ENCODE measurements around the gene MAP3K21.

DNA sequence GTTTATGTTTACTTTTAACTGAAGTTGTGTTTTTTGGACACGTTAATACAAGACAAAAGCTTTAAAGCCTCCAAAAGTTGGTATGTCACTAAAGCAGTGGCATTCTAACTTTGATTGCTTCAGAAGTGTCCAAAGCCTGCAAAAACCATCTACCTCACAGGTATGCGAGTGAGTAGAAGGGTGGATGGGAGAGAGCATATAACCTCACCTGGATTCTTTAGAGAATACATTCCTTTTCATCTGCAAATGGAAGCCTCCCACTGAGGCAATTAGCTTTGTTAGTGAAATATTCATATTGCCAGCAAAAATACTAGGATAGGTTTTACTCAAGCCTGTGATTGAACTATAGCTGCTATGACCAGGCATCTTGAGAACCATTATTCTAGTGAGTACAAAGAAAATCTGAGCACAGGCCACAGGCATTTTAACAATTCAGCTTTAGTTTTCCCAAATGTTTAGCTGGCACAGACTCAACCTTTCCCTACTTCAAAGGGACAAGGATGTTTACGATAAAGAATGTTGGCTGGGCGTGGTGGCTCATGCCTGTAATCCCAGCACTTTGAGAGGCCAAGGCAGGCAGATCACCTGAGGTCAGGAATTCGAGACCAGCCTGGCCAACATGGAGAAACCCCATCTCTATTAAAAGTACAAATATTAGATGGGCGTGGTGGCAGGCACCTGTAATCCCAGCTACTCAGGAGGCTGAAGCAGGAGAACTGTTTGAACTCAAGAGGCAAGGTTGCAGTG, 39.7 kb downstream of the MAP3K21 start:
- TF ChIP-seq IKZF3 (tag by site-specific recombination; IDR thresholded peaks at IDR 0.05) (no peak), CTCF (tag by site-specific recombination; IDR thresholded peaks at IDR 0.05) (no peak)

All from HEK293 (cell line).